ENCODE measurements around the gene CSNK1G3. TPM values are rescaled to one million over a fixed set of nuclear protein-coding genes. Genes with fewer than 3 reads are reported as not detected.

The CSNK1G3 gene
- total RNA-seq, 4 donors from 2014 or later: 31.2 to 53.7 (median 53.1) TPM

DNA sequence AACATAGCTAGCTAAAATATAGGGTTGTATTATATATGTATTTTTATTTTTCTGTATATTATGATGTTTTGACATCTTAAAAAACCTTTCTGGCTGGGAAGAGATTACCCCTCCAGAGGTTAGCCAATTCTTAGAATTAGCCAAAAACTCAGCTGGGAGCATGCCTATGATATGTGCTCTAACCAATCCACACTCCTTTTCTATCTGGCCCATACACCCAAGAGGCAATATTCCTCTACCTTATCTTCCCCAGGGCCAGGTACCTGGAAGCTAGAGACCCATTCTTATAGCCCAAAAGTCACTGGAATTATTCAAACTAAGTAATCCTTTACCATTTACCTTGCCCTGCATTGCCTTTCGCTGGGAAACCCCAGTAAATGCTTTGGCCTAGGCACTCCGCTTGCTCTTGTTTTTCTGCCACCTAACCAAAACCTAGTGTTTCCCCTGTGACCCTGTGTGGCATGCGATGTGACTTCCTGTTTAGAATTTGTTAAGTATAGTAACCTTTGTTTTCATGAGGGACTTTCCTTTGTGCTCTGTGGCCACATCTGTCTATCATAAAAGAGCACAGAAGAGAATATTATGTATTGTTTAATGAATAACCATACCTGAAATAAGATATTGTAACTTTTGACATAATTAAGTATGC is 37.4 kb downstream of the CSNK1G3 start:
- Histone ChIP-seq H3K4me3 (no peak overlapping the region), H3K27ac (replicated peaks in 1 of 4) (no peak overlapping the region), H3K9me3 (no peaks in the 10 kb centered on the region), H3K27me3 (no peaks in the 10 kb centered on the region), H3K36me3 (peaks cover 0 to 5% (median 0%) of the 10 kb centered on the region in 4 donors), H3K4me1 (peaks cover 0 to 8% (median 4%) of the 10 kb centered on the region in 4 donors)
- intact Hi-C loops (cut with DNase I): no loop called here
- TF ChIP-seq, protein P1, sequence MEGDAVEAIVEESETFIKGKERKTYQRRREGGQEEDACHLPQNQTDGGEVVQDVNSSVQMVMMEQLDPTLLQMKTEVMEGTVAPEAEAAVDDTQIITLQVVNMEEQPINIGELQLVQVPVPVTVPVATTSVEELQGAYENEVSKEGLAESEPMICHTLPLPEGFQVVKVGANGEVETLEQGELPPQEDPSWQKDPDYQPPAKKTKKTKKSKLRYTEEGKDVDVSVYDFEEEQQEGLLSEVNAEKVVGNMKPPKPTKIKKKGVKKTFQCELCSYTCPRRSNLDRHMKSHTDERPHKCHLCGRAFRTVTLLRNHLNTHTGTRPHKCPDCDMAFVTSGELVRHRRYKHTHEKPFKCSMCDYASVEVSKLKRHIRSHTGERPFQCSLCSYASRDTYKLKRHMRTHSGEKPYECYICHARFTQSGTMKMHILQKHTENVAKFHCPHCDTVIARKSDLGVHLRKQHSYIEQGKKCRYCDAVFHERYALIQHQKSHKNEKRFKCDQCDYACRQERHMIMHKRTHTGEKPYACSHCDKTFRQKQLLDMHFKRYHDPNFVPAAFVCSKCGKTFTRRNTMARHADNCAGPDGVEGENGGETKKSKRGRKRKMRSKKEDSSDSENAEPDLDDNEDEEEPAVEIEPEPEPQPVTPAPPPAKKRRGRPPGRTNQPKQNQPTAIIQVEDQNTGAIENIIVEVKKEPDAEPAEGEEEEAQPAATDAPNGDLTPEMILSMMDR (IDR thresholded peaks at IDR 0.05): no peak
- TF ChIP-seq EP300 (IDR thresholded peaks at IDR 0.05) (no peak), POLR2A (IDR thresholded peaks at IDR 0.05; ENCODE audit: low read depth) (no peak), POLR2AphosphoS5 (IDR thresholded peaks at IDR 0.05) (no peak)
- no peak for DNase-seq (ENCODE audit: extremely low spot score)
- WGBS: 79% methylated on average over 3 of the region's 3 CpGs

DNA sequence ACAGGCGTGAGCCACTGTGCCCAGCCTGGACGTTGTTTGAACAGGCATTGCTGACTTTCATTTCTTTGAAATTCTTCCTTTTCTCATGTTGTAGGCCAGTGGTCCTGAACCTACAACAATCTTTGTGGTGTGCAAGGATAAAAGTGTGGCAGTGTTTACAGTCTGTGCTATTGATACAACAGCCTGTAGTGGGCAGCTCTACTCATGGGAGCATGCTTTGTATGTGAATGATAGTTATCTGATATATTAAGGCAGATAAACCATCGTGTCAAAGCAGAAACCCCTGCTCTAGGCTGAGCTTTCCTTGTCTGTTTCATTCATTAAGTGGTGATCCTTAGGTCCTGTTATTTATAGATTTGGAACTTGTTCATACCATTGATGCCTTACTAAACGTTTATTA is 42.6 kb downstream of the CSNK1G3 start:
- Histone ChIP-seq H3K9me3 (no peaks in the 10 kb centered on the region), H3K4me1 (peaks cover 0 to 6% (median under 1%) of the 10 kb centered on the region in 4 donors), H3K36me3 (peaks cover 0 to 10% (median 0%) of the 10 kb centered on the region in 4 donors), H3K4me3 (no peak overlapping the region), H3K27ac (replicated peaks in 1 of 4) (no peak overlapping the region), H3K27me3 (no peaks in the 10 kb centered on the region)
- DNase-seq (ENCODE audit: extremely low spot score): no peak
- TF ChIP-seq EP300 (IDR thresholded peaks at IDR 0.05): no peak
- no peak for TF ChIP-seq POLR2A (IDR thresholded peaks at IDR 0.05; ENCODE audit: low read depth)
- TF ChIP-seq, protein P1 (IDR thresholded peaks at IDR 0.05): no peak
- TF ChIP-seq POLR2AphosphoS5 (IDR thresholded peaks at IDR 0.05): no peak
- intact Hi-C loops (cut with DNase I): no loop called here
- 65% methylated on average over 4 of the region's 4 CpGs for WGBS

DNA sequence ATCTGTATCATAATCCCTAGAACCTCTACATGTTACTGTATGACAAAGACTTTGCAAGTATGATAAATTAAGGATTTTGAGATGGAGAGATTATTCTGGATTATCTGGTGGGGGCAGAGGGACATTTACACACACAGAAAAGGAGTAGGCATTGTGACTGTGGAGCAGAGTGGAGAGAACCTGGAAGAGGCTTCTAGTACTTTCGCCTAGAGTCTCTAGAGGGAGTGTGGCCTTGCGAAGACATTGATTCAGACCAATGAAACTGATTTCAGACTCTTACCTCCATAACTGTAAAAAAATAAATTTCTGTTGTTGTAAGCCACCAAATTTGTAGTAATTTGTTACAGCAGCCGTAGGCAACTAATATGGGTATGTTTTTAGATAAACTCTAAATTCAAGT is 45.9 kb downstream of the CSNK1G3 start:
- TF ChIP-seq POLR2A (IDR thresholded peaks at IDR 0.05; ENCODE audit: low read depth) (no peak), EP300 (IDR thresholded peaks at IDR 0.05) (no peak)

DNA sequence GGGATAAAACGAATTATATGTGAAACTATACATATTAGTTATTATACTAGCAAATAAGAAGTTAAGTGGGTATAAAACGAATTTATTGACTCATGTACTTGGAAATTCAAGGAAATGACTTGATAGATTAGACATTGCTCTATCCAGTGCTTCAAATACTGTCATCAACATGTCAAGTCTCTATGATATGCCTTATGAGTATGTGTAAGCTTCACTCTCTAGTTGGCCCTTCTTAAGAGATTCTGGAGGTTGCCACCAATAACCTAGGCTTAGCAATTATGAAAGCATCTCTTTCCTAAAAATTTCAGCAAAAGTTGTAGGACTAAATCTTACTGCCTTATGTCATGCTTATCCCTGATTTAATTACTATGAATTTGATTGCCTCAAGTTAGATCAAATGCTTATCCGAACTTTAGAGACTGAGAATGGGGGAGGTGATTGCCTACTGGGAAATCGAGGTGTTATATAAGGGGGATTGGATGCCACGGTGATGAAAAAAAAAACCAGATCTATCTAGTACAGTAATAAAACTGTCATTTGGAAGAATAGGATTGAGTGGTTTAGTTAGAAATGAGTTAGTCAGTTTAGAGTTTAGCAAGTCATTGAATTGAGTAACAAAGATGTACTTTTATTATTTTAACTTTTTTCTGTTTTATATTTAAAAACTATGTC is 46.9 kb downstream of the CSNK1G3 start:
- Histone ChIP-seq H3K27ac (replicated peaks in 1 of 4) (no peak overlapping the region), H3K27me3 (no peaks in the 10 kb centered on the region), H3K4me1 (peaks cover 0 to 15% (median 10%) of the 10 kb centered on the region in 4 donors), H3K36me3 (peaks cover 0 to 5% (median 0%) of the 10 kb centered on the region in 4 donors), H3K9me3 (no peaks in the 10 kb centered on the region), H3K4me3 (no peak overlapping the region)
- no peak for TF ChIP-seq EP300 (IDR thresholded peaks at IDR 0.05)
- TF ChIP-seq, protein P1 (IDR thresholded peaks at IDR 0.05): no peak
- no peak for TF ChIP-seq POLR2A (IDR thresholded peaks at IDR 0.05; ENCODE audit: low read depth)
- TF ChIP-seq POLR2AphosphoS5 (IDR thresholded peaks at IDR 0.05): no peak
- DNase-seq (ENCODE audit: extremely low spot score): no peak
- 94% methylated on average over 5 of the region's 5 CpGs for WGBS
- intact Hi-C loops (cut with DNase I): no loop called here

More for the DNA sequence above, 45.9 kb downstream of the CSNK1G3 start:
- DNase-seq (ENCODE audit: extremely low spot score): no peak
- Histone ChIP-seq H3K4me3 (no peak overlapping the region), H3K27ac (replicated peaks in 1 of 4) (no peak overlapping the region), H3K27me3 (no peaks in the 10 kb centered on the region), H3K4me1 (peaks cover 0 to 6% (median 2%) of the 10 kb centered on the region in 4 donors), H3K36me3 (peaks cover 0 to 5% (median 0%) of the 10 kb centered on the region in 4 donors), H3K9me3 (no peaks in the 10 kb centered on the region)
- intact Hi-C loops (cut with DNase I): no loop called here
- 94% methylated on average over 3 of the region's 3 CpGs for WGBS

DNA sequence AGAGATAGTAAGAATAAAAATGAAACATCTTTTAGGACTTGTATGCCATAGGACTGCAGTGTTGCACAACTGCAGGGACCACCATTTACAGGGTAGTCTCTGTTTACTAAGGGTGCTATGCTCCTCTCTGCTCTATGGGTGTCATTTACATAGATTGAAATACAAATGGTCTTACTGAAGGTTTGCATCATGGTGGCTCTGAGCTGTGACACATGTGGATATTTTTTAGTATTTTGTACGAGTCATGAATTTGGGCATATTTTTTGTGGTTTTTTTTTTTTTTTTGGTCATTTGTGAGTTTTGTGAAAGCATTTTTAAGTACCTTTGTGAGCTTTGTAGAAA is 47.4 kb downstream of the CSNK1G3 start:
- no peaks in the 10 kb centered on the region for H3K27me3 ChIP-seq
- peaks cover 0 to 16% (median 10%) of the 10 kb centered on the region in 4 donors for H3K4me1 ChIP-seq
- intact Hi-C loops (cut with DNase I): no loop called here
- no peak overlapping the region for H3K4me3 ChIP-seq
- H3K9me3 ChIP-seq: no peaks in the 10 kb centered on the region
- WGBS: 100% methylated on average over 1 of the region's 1 CpG
- no peak for TF ChIP-seq POLR2AphosphoS5 (IDR thresholded peaks at IDR 0.05)
- no peak for TF ChIP-seq EP300 (IDR thresholded peaks at IDR 0.05)
- TF ChIP-seq, protein P1 (IDR thresholded peaks at IDR 0.05): no peak
- TF ChIP-seq POLR2A (IDR thresholded peaks at IDR 0.05; ENCODE audit: low read depth): no peak
- no peak overlapping the region for H3K27ac ChIP-seq (replicated peaks in 1 of 4)
- DNase-seq (ENCODE audit: extremely low spot score): no peak
- H3K36me3 ChIP-seq: peaks cover 0 to 5% (median 0%) of the 10 kb centered on the region in 4 donors

Data from esophagus muscularis mucosa (tissue), 4 donors.